Loucy (cell line): Measurements from ENCODE around the gene TMTC2.

Experiments used
- CTCF ChIP-seq: fragments of 200-600 bp; sonication (generic); conservative IDR thresholded peaks from 2 replicates; pipeline ENCODE4 v1.5.1; 2014; ENCODE audit warnings: mild to moderate bottlenecking, antibody characterized with exemption, low read length
- EZH2phosphoT487 ChIP-seq: fragments of 200-600 bp; IDR thresholded peaks from 2 replicates; pipeline ENCODE4 v1.6.1; 2018; ENCODE audit warnings: antibody characterized with exemption, mild to moderate bottlenecking, moderate library complexity, borderline replicate concordance

GRCh38 chr12:83106873-83107272, 420.2 kb downstream of the TMTC2 start:
- no peak for TF ChIP-seq EZH2phosphoT487
- no peak for TF ChIP-seq CTCF
